Measurements from ENCODE around the gene POC5.
"Not testable (repeated sequence)": the region's sequence is repeated elsewhere in the genome, so short reads cannot be mapped to it uniquely, and the experiment has no call there.

The POC5 gene

DNA sequence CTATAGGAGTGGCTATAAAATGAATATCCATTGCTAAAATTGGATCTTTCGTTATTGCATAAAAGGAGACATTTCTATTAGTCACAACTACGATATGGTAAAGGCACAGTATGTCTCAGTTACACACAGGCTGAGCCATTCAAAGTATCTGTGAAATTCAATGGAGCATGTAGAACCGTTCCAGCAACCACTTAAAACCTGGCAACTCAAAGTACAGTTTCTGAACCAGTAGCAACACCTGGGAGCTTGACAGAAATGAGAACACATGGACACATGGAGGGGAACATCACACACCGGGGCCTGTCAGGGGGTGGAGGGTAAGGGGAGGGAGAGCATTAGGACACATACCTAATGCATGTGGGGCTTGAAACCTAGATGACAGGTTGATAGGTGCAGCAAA lies 15.4 kb downstream of the POC5 start:
- DNase-seq, result no peak

DNA sequence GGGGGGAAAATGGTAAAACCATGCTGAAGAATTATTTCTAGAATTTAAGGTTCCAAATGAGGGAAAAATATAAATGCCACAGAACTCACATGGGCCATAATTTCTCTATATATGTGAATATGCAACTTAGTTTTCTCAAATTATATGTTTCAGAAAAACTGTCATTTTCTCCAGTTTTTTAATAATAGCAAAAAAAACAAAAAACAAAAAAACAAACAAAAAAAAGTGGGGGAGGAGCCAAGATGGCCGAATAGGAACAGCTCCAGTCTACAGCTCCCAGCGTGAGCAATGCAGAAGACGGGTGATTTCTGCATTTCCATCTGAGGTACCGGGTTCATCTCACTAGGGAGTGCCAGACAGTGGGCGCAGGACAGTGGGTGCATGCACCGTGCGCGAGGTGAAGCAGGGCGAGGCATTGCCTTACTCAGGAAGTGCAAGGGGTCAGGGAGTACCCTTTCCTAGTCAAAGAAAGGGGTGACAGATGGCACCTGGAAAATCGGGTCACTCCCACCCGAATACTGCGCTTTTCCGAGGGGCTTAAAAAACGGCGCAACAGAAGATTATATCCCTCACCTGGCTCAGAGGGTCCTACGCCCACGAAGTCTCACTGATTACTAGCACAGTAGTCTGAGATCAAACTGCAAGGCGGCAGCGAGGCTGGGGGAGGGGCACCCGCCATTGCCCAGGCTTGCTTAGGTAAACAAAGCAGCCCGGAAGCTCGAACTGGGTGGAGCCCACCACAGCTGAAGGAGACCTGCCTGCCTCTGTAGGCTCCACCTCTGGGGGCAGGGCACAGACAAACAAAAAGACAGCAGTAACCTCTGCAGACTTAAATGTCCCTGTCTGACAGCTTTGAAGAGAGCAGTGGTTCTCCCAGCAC lies 21.5 kb downstream of the POC5 start:
- not testable (repeated sequence) for DNase-seq

DNA sequence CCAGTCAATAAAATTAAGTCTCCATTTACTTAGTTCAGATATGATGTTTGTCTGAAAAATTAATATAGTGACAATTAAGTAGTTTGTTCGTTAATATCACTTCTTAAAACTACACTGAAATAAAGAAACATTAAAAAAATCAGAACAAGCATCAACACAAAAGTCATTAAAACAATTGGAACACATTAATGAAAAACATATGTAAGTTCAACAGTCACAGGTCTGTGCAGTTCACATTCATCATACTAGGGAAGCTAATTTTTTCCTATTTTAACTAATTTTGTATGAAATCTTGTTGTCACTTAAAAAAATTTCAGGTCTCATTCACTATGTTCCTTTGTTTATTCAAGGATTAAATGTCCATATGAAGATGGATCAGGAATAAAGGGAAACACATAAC lies 22.5 kb downstream of the POC5 start:
- no peak for DNase-seq

DNA sequence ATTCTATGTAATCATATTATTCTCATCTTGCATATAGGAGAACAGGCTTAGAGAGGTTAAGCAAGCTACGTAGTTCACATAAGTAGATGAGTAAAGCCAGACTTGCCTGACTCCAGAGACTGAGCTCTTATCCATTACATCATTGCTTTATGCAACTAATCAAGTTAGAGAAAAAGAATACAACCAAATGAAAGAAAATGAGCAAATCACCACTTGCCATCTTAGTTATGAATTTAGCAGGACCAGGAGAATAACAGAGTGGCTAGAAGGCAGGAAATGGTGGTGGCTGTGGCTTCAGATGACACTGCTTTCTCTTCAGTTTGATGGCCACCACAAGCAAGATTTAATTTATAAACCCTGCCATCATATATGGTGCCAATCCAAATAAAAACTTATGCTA lies 26.6 kb downstream of the POC5 start:
- DNase-seq, result no peak

DNA sequence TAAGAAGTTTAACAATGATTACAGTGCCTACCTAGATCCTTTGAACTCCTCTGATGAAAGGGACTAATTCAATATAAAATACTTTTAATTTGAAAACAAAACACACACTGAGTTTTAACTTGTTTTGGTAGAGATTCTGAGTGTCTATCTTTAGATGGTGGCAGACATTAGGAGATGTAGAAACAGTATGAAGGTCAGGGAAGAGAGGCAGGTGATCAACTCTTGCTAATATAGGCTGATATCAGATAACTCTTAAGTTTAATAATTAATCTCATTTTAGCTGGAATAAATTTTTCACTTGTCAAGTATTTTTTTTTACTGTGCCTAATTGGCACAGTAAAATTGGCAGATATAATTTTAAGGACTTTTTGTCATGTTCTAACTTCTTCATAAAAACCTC lies 30.8 kb downstream of the POC5 start:
- no peak for DNase-seq

DNA sequence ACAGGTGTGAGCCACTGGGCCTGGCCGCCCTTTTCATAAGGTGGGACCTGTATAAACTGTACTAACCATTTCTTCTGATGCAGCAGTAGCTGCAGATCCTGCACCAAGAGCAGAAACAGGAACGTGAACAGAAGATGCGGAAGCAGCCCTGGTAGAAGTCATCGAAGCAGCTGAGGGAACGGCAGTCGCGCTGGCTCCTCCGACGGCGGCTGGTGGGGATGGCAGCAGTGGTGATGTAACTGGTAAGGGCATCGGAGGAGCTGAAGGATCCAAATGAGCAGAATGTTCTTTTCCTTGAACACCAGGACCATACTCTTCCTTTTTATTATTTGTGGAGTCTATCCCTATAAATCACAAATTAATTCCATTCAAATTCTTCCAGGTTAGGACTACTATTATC lies 32.1 kb downstream of the POC5 start:
- no peak for DNase-seq

DNA sequence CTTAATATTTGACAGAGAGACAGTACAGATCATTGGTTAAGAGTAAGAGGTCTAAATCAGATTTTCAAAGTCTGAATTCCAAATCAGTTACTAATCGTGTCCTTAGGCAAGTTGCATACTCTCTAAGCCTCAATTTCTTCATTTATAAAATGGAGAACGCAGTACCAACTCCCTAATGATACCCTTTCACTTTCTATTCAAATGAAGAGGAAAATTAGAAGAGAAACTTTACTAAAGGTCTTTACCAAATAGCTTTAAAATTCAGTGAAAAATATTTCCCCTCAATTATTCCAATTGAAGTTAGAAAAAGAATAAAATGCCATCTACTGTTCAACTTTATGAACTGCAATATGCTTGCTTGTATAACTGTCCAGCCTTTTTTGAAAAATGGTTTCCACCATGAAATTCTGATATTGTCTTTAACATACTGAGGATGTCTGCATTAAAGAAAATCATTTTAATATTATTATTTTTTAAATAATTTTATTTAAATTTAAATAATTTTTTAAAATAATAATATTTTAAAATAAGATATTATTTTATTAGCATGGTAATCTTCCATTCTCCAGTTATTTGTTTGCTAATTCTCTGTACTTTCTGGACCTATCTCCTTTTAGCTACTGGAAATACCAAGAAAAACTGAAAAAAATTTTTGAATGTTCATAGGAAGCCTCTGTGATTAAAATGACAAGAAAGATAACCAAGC lies 36.0 kb downstream of the POC5 start:
- no peak for DNase-seq

DNA sequence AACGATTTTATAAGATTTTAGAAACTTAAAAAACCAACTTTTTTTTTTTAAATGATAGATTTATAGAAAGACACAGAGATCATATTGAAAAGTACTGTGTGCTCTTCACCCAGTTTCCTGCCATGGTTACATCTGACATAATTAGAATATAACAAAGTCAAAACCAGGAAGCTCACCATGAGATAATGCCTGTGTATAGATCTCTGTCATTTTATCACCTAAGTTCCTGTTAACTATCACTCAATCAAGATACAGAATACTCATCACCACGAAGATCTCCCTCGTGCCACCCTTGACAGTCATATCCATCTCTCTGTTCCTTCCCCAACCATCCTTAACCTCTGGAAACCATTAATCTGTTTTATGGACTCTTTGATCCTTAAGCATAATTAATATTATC lies 39.1 kb downstream of the POC5 start:
- DNase-seq, result no peak

DNA sequence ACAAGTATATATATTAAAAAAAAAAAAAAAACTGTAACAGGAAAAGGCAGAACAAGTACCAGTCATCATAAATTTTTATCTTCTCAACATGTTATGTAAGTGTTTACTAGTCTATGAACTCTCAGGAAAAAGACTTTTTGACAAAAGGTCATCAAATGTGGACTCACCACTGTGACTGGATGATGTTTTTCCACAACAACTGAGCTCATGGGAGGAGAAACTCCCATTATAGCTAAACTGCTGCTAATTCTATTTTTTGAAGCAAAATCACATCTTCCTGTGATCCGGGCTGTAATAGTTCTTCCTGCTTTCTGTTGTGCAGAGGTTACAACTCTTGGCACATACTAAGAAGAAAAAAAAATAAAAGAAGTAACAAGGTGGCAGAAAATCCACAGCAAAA lies 39.6 kb downstream of the POC5 start:
- DNase-seq, result no peak

DNA sequence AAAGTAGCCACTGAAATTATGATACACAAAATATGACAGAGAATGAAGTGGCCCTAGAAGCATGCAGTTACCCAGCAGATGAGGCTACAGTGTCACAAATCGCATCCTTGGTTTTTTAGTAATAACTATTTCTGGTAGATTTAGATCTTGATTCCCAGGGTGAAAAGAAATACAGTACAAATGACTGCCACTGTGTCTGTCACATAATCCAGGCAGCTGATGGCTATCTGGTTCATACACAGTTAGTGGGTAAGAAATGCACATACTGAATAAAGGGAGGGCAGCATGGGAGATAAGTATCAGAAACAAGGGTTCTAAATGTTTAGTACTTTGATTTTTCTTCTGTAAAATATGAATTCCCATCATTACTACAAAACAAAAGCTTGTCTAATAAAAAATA lies 41.5 kb downstream of the POC5 start:
- DNase-seq, result no peak

DNA sequence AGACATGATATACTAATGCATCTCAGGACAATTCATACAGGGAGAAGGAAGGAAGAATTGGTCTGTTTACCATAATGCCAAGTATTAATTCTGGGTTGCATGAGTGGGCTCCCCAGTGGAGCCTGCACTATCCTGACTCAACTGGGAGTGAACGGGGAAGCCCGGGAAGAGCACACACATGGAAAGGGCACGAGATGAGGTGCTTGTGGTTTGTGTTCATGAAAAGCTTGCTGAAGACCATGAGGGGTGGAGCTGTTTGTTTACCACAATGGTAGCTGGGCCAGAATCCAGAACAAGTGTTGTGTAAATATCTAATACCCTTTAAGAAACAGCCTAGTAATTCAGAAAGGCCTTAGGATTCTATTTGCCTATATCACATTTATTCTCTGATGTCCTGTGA lies 44.6 kb downstream of the POC5 start:
- no peak for DNase-seq

DNA sequence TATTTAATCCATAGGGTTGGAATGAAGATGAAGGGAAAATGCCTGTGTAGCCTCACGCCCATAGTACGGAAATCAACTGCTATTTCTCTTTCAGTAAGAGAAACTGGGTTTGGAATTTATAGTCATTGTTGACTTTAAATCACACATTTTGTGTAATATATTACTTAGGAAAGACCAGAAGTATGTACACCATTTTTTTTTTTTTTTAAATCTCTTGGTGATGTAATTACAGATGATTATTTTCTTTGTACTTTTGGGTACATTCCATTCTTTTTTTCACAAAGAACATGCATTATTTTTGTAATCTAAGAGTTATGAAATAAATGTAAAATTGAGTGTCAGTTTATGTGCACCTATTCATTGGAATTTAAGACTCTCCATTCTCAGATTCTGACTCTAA lies 45.7 kb downstream of the POC5 start:
- DNase-seq, result no peak

DNA sequence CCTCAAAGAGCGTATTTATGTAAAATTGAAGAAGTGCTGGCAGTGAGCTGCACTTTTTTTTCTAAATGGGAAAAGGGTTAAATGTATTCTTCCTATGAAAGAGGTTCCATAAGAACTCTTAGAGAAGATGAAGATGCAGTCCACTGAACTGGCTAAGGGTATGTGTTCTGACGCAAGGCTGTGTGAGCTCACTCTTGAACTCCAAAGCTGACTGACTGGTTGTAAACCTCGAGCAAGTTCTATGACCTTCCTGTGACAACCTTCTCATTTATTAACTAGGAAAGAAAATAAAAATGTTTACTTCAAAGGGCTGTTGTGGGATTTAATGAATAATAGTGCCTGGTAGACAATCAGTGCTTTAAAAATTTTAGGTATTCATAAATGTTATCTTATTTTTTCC lies 46.7 kb downstream of the POC5 start:
- no peak for DNase-seq

DNA sequence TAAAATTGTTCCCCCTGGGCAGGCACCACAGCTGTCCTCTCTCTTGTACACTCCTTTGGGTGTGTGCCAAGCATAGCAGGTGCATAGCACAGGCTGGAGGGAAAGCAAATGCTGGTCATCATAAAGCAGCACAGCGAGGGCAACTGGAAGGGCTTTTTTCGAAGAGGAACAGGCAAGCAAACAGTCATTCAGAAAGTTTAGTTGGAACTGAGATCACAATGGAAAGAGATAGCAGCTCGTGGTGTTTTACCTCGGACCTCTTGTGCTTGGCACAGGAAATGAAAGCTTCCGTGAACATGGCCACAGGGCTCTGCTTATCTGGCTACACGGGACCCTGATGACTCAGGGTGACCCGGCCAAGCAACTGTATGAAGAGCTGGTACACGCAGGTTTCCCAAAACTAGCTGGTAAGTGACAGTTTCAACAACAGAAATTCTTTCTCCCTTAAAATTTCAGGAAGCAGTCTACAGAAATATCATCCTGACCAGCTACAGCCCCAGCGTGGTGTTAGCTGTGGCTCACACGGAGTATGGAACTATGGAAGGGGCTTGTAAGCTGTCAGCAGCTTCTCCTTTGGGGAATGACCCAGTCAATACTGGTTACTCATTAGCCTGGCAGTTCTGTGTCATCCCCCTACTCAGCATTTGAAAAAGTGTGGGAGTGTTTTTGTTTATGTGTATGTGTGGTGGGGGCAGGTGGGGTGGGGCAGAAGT lies 48.1 kb downstream of the POC5 start:
- peak; percentile 41 for DNase-seq

DNA sequence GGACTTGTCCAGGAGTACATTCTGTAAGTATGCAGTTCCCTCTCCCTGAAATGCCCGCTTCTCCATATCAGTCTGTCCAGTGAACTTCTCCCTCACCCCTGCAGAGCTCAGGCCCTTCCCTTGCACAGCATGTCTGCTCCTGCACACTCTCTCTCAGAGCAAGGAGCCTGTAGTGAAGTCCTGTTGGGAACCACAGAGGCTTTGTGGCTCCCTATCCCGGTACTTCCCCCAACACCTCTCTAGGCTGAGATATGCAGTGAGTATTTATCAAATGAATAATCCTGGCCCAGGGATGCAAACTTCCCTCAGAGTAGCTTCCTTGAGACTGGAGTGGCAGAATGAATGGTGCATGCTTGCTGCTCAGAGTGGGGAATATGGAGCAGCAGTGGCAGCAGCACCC lies 48.8 kb downstream of the POC5 start:
- DNase-seq, result no peak

DNA sequence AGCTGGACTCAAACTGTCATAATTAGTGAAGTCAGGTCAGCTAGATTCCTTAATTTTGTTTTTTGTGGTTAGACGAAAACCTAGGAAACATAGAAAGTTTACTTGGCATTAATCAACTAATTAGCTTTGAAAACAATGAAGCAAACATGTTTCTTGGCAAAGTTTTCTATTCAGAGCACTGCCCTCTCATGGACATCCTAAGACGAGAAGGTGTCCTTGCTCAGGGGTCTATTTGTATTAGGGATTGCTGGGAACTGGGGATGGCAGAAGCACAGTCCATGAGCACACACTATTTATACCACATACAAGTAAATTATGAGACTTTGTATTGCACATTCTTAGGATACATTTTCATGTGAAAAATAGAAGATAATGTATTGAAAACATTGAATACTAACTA lies 49.7 kb downstream of the POC5 start:
- no peak for DNase-seq

DNA sequence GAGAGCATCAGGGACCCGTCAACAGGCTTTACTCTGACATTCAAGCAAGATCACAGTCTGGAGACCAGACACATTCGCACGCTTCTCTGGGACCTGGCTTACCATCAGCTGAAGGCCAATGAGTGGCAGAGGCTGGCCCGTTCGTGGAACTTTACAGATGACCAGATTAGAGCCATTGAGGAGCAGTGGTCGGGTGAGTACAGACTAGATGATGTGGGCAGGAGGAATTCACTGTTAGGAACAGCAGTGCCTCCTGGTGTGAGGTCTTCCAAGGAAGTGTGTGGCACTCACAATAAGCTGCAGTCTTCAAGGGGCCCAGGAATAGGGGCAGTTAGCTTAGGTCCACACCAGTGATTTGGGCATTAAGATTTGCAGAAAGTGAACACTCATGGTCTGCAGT lies 50.4 kb downstream of the POC5 start:
- DNase-seq, result no peak

DNA sequence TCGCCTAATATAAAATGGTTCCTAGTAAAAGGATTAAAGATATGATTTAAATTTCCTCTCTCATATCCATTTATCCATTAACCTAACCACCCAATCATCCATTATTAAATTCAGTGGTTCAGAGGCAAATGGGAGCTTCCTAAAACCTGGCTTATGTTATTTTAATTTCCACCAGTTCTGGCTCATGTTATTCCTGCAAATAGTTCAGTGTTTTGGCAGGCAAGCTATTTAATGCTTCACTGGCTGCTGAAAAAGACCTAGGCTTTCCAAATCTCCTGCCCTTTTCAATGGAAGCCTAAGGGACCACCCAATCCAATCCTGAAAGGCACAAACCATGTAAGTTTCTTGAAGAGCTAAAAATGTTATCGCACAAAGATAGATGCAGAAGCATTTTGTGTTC lies 52.3 kb downstream of the POC5 start:
- no peak for DNase-seq

DNA sequence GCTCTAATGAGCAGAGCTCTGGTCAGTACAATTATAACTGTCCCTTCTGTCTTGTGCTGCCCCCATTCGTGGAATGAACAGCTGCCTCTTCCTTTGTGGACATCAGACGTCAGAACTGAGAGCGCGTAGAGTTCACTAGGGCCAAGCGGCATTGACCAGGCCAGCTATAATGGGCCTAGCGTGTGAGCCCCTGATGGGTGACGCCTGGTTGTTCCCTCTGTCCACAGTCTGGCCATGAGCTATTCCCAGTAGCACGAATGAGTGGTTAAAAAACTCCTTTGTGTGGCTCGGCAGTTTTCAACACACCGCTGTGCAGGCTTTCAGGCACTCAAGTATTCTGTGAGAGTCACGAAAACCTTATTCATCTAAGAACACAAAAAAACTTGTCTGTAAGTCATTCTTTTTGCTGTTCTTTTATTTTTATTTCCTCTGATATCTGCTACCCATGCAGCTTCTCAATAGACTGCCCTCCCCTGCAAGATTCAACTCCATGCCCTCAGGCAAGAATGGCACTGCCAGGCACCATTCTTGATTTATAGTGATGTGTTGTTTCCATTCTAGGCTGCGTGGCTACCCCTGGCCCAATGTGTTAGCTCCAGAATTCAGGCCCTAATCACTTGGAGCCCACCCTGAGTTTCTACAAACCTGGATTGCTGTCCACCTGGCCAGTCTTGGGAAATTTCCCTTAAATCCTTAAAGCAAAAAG lies 53.5 kb downstream of the POC5 start:
- DNase-seq, result no peak

DNA sequence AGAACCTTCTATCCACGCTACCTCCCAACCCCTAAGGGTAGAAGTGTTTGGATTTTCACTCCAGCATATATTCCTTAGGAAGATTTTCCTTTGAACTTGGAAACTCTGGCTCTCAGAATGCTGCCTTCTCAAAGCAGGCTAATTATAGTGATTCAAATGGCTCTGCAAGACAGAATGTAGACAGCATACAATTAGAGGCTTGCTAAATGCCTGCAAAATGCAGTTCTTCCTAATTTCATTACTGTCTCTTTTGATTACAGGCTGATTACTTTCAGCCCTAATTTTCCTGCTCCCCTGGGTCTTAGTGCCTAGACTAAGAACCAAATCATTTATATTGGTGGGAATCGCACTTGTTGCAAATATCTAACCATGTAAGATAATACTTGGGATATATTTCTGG lies 55.2 kb downstream of the POC5 start:
- DNase-seq, result no peak

DNA sequence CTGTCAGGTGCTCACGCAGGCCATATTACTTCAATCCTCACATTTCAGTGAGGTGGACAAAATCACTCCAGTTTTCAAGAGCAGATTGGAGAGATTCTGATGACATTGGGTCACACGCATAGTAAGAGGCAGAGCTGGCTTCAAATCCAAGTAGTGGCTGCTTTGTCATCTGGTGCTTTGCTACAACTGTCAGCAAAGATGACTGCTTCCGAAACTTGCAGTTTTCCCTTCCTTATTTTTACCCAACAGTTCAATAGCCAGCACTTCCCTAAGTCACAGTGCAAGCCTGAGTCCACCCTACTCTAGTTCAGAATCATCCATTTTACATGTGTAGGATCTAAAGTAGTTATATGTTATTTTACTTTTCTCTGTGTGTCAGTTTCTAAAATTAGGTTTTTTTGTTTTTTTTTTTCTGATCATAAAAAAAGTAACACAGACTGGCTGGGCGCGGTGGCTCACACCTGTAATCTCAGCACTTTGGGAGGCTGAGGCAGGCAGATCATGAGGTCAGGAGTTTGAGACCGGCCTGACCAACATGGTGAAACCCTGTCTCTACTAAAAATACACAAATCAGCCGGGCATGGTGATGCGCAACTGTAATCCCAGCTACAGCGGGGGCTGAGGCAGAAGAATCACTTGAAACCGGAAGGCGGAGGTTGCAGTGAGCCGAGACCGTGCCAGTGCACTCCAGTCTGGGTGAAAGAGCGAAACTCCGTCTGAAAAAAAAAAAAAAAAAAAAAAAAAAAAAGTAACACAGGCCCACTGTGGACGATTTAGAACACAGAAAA lies 56.4 kb downstream of the POC5 start:
- no peak for DNase-seq

DNA sequence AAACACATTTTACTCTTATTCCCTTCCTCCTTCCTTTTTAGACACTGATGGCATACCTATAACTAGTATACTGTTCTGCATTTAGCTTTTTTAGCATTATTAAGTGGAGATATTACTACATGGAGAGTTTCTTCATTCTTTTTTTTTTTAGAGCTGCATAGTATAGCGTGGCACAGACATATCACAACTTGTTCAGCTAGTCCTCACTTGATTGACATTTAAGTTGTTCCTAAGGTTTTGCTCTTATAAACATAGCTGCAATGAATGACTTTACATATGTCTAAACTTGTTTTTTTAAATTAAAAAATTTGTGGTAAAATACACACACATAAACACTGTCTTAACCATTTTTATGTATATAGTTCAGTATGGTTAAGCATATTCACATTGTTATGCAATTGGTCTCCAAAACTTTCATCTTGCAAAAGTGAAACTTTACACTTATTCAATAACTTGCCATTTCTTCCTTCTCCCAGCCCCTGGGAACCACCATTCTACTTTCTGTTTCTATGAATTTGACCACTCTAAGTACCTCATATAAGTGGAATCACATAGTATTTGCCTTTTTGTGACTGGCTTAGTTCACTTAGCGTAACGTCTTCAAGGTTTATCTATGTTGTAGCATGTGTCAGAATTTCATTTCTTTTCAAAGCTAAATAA lies 57.3 kb downstream of the POC5 start:
- DNase-seq, result no peak
